ENCODE results near the gene CHCHD6.

GRCh38 chr3:126851382-126851781 is 147.3 kb downstream of the CHCHD6 start:
- TF ChIP-seq POLR2A (IDR thresholded peaks at IDR 0.05; ENCODE audit: low read length) (no peak), GATA1 (IDR thresholded peaks at IDR 0.05; ENCODE audit: low read depth, low read length) (no peak)

Data from erythroblast (primary cell).